ENCODE measurements around the gene TMEM132E. TPM values are rescaled to one million over a fixed set of nuclear protein-coding genes. Genes with fewer than 3 reads are reported as not detected.

Gene TMEM132E
- total RNA-seq, 1 experiment from 2014 or later, result 0.42 TPM

GRCh38 chr17:34567691-34568465 is 11.5 kb upstream of the TMEM132E start:
- no peak overlapping the region for H3K4me2 ChIP-seq (ENCODE audit: insufficient read depth, insufficient read length, low read length)
- no peak overlapping the region; a peak in 1 of 5 replicates for H3K4me3 Mint-ChIP-seq
- no peak overlapping the region for H3T11ph ChIP-seq (ENCODE audit: low read length)

More at GRCh38 chr17:34567691-34568465, 11.5 kb upstream of the TMEM132E start:
- no peak overlapping the region for H2BK15ac ChIP-seq (ENCODE audit: low read depth, low read length)
- H3K9me3 Mint-ChIP-seq, result no peaks in the 10 kb centered on the region; a peak in 1 of 5 replicates
- DNase-seq, result no peak
- no peak overlapping the region for H3K56ac ChIP-seq (ENCODE audit: insufficient read length, low read depth, low read length)
- no peak overlapping the region for H3K27ac Mint-ChIP-seq
- H3K9me3 ChIP-seq (ENCODE audit: control insufficient read depth, low read depth, low read length), result no peaks in the 10 kb centered on the region
- H2BK12ac ChIP-seq (ENCODE audit: insufficient read length, low read depth, low read length), result no peak overlapping the region
- H2BK20ac ChIP-seq (ENCODE audit: low read depth, low read length, poor library complexity, severe bottlenecking), result no peak overlapping the region
- H3K27me3 Mint-ChIP-seq (ENCODE audit: low read depth), result no peaks in the 10 kb centered on the region; the same call in none of the 2 replicates
- no peaks in the 10 kb centered on the region for H3K79me2 ChIP-seq (ENCODE audit: insufficient read depth, low read length)
- no peak overlapping the region for H2AK5ac ChIP-seq (ENCODE audit: insufficient read length, low read length)
- no peak overlapping the region for H3K9ac ChIP-seq (ENCODE audit: extremely low read depth, insufficient read length, low read length)
- H3K79me1 ChIP-seq (ENCODE audit: insufficient read depth, low read depth, low read length, poor library complexity, severe bottlenecking), result no peaks in the 10 kb centered on the region
- H3K23ac ChIP-seq (ENCODE audit: insufficient read length, low read depth, low read length), result no peak overlapping the region
- no peaks in the 10 kb centered on the region; the same call in 1 of the 2 replicates for H3K27me3 ChIP-seq (ENCODE audit: insufficient read depth, low read length)
- H3K4me1 ChIP-seq (ENCODE audit: insufficient read depth, low read length), result no peaks in the 10 kb centered on the region
- no peaks in the 10 kb centered on the region for H4K20me1 ChIP-seq (ENCODE audit: control insufficient read depth, insufficient read depth, insufficient read length)
- peaks cover 7 to 18% of the 10 kb centered on the region in 2 experiments for H3K4me1 Mint-ChIP-seq
- H3K23me2 ChIP-seq (ENCODE audit: insufficient read length, low read depth, low read length, poor library complexity, severe bottlenecking), result no peaks in the 10 kb centered on the region
- no peak overlapping the region for H3K4ac ChIP-seq (ENCODE audit: low read depth, low read length)
- no peak overlapping the region for H4K5ac ChIP-seq (ENCODE audit: insufficient read length, low read depth, low read length)
- no peak overlapping the region for H4K91ac ChIP-seq (ENCODE audit: insufficient read length, low read depth, low read length)
- no peak overlapping the region for H2BK5ac ChIP-seq (ENCODE audit: insufficient read length, low read length)
- no peak overlapping the region for H3K27ac ChIP-seq (ENCODE audit: insufficient read length, low read depth, low read length)
- no peak overlapping the region for H3K18ac ChIP-seq (ENCODE audit: insufficient read length, low read depth, low read length)
- no peak overlapping the region for H4K8ac ChIP-seq (replicated peaks; ENCODE audit: insufficient read length, low read depth, low read length)
- H2AFZ ChIP-seq (ENCODE audit: low read length), result no peak overlapping the region
- H3K14ac ChIP-seq (ENCODE audit: insufficient read depth, low read length), result 0 out of 2 replicates have a peak overlapping the region, but pooled peaks have one; percentile 6
- WGBS (ENCODE audit: extremely low coverage, insufficient read length, low lambda C conversion rate), result no CpG with 5 or more reads among the region's 11 CpGs
- no peaks in the 10 kb centered on the region for H3K36me3 Mint-ChIP-seq (ENCODE audit: insufficient read depth in 1 of 3, low read depth in 3 of 3)
- no peak overlapping the region for H2BK120ac ChIP-seq (ENCODE audit: low read depth, low read length, poor library complexity, severe bottlenecking)
- TF ChIP-seq, protein P1, sequence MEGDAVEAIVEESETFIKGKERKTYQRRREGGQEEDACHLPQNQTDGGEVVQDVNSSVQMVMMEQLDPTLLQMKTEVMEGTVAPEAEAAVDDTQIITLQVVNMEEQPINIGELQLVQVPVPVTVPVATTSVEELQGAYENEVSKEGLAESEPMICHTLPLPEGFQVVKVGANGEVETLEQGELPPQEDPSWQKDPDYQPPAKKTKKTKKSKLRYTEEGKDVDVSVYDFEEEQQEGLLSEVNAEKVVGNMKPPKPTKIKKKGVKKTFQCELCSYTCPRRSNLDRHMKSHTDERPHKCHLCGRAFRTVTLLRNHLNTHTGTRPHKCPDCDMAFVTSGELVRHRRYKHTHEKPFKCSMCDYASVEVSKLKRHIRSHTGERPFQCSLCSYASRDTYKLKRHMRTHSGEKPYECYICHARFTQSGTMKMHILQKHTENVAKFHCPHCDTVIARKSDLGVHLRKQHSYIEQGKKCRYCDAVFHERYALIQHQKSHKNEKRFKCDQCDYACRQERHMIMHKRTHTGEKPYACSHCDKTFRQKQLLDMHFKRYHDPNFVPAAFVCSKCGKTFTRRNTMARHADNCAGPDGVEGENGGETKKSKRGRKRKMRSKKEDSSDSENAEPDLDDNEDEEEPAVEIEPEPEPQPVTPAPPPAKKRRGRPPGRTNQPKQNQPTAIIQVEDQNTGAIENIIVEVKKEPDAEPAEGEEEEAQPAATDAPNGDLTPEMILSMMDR (conservative IDR thresholded peaks at IDR 0.05), result no peak
